Measurements from ENCODE around the gene IGDCC3.

Gene IGDCC3

GRCh38 chr15:65287520-65287855 lies 90.3 kb downstream of the IGDCC3 start:
- peaks cover 5% of the 10 kb centered on the region for H3K4me1 ChIP-seq (ENCODE audit: control insufficient read depth, insufficient read depth, low read length, unreplicated experiment)
- no peaks in the 10 kb centered on the region for H3K79me2 ChIP-seq (ENCODE audit: control insufficient read depth, insufficient read depth, low read length, unreplicated experiment)
- no peaks in the 10 kb centered on the region for H3K36me3 ChIP-seq (ENCODE audit: insufficient read depth, low read length)
- H3K27ac ChIP-seq (ENCODE audit: low read depth, low read length): no peak overlapping the region
- H3K4me3 ChIP-seq (ENCODE audit: low read depth, low read length): peak overlapping the region; percentile 91
- no peaks in the 10 kb centered on the region for H3K27me3 ChIP-seq (ENCODE audit: insufficient read depth, low read length)
- peak overlapping the region; percentile 36 for H2AFZ ChIP-seq (ENCODE audit: low read length, unreplicated experiment)

DNA sequence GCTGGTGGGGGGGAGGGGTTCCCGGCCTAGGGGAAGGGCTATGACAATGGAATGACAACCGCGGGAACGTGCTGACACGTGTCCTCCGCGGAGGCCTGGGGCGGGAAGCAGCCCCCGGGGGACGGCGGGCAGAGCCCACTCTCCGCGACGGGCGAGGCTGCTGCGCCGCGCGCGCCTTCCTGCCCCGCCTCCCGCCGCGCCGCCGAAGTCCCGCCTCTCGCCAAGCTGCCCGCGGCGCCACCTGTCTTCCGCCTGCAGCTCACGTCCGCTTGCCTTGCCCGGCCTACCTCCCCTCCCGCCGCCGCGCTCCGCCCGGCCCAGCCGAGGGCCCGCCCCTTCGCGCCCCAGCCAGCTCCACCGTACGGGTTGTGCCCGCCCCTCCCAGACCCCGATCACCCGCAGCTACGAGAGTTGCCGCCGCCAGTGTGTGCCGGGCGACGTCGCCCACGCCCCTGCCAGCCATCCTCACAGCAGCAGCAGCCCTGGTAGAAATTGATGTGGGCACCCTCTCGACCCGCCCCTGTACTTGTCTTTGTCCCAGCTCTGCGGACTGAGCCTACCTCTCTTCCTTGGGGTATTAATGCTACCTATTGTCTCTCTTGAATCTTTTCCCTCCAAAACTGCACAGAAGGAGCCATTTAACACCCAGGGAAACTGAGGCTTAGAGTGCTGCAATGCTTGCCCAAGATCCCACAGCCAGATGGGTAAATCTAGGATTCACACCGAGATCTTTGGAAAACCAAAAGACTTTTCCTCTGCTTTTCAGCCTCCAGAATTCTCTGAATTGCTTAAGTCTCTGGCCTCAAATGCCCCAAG lies 90.9 kb downstream of the IGDCC3 start, which contains the start of gene PARP16:
Gene PARP16 (minus strand): TSS at position 180 of the 816 bp plus-strand sequence. CDS start 457 bp downstream, outside the sequence.
- H3K27me3 ChIP-seq (ENCODE audit: insufficient read depth, low read length): no peaks in the 10 kb centered on the region
- no peaks in the 10 kb centered on the region for H3K79me2 ChIP-seq (ENCODE audit: control insufficient read depth, insufficient read depth, low read length, unreplicated experiment)
- peaks cover 5% of the 10 kb centered on the region for H3K4me1 ChIP-seq (ENCODE audit: control insufficient read depth, insufficient read depth, low read length, unreplicated experiment)
- no peak within 1 kb of the TSS for H3K27ac ChIP-seq (ENCODE audit: low read depth, low read length)
- H3K36me3 ChIP-seq (ENCODE audit: insufficient read depth, low read length): no peaks in the 10 kb centered on the region
- H2AFZ ChIP-seq (ENCODE audit: low read length, unreplicated experiment): peak within 1 kb of the TSS; percentile 61
- H3K4me3 ChIP-seq (ENCODE audit: low read depth, low read length): peak within 1 kb of the TSS; percentile 91

DNA sequence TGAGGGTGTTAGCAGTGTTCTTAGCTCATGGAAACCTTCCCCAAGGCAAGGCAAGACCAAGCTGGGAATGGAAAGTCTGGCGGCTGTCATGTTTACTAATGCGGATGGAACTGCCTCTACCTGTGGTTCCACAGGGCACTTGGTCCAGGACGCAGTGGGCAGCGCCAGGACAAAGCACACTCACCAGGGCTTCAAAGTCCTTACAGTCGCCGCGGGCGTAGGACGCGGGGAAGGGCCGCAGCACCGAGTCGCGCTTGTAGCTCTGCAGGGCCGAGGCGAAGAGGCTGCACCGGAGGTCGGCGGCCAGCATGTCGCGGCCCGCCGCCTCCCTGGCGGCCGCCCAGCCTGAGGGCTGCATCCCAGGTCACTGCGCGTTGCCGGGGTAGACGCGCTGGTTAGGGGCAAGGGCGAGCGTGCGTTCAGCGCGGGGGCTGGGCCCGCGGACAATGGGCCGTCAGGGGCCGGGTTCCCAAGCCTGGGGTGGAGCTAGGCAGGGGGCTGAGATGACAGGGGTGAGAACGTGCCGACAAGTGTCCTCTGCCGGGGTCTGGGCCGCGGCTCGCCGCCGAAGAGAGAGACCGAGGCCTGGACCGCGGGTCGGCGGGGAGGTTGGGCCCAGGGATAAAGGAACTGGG lies 91.6 kb downstream of the IGDCC3 start:
- H3K36me3 ChIP-seq (ENCODE audit: insufficient read depth, low read length): no peaks in the 10 kb centered on the region
- H3K4me1 ChIP-seq (ENCODE audit: control insufficient read depth, insufficient read depth, low read length, unreplicated experiment): peaks cover 5% of the 10 kb centered on the region
- no peaks in the 10 kb centered on the region for H3K27me3 ChIP-seq (ENCODE audit: insufficient read depth, low read length)
- no peak overlapping the region for H3K27ac ChIP-seq (ENCODE audit: low read depth, low read length)
- peak overlapping the region; percentile 61 for H2AFZ ChIP-seq (ENCODE audit: low read length, unreplicated experiment)
- peak overlapping the region; percentile 91 for H3K4me3 ChIP-seq (ENCODE audit: low read depth, low read length)
- H3K79me2 ChIP-seq (ENCODE audit: control insufficient read depth, insufficient read depth, low read length, unreplicated experiment): no peaks in the 10 kb centered on the region

GRCh38 chr15:65285291-65286068 lies 92.3 kb downstream of the IGDCC3 start:
- Histone ChIP-seq H3K4me1 (ENCODE audit: control insufficient read depth, insufficient read depth, low read length, unreplicated experiment) (peaks cover 5% of the 10 kb centered on the region), H3K79me2 (ENCODE audit: control insufficient read depth, insufficient read depth, low read length, unreplicated experiment) (no peaks in the 10 kb centered on the region), H2AFZ (ENCODE audit: low read length, unreplicated experiment) (peak overlapping the region; percentile 61), H3K4me3 (ENCODE audit: low read depth, low read length) (peak overlapping the region; percentile 91), H3K27me3 (ENCODE audit: insufficient read depth, low read length) (no peaks in the 10 kb centered on the region), H3K36me3 (ENCODE audit: insufficient read depth, low read length) (no peaks in the 10 kb centered on the region), H3K27ac (ENCODE audit: low read depth, low read length) (no peak overlapping the region)

- H3K4me1 ChIP-seq (ENCODE audit: control insufficient read depth, insufficient read depth, low read length, unreplicated experiment): peaks cover 7% of the 10 kb centered on the region
- no peak overlapping the region for H3K4me3 ChIP-seq (ENCODE audit: low read depth, low read length)
- H3K27me3 ChIP-seq (ENCODE audit: insufficient read depth, low read length): no peaks in the 10 kb centered on the region
- H2AFZ ChIP-seq (ENCODE audit: low read length, unreplicated experiment): no peak overlapping the region
- no peak overlapping the region for H3K27ac ChIP-seq (ENCODE audit: low read depth, low read length)
- H3K79me2 ChIP-seq (ENCODE audit: control insufficient read depth, insufficient read depth, low read length, unreplicated experiment): no peaks in the 10 kb centered on the region
- H3K36me3 ChIP-seq (ENCODE audit: insufficient read depth, low read length): no peaks in the 10 kb centered on the region
Measured at GRCh38 chr15:65278480-65278879, 99.3 kb downstream of the IGDCC3 start.
